ENCODE data around the gene THRSP.
"Not testable (repeated sequence)": the region's sequence is repeated elsewhere in the genome, so short reads cannot be mapped to it uniquely, and the experiment has no call there.

Gene THRSP

DNA sequence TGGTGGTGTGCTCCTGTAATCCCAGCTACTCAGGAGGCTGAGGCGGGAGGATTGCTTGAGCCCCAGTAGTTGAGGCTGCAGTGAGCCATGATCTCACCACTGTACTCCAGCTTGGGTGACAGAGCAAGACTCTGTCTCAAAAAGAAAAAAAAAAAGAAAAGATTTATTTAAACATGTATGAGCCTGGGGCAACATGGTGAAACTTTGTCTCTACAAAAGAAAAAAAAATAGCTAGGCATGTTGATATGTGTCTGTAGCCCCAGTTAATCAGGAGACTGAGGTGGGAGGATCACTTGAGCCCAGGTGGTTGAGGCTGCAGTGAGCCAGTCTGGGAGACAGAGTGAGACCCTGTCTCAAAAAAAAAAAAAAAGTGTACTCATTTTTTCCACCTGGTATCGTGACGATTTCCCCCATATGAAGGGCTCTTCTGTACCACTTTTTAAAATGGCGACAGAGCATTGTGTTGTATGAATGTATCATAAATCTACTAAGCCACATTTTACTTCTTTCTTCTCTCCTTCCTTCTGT, 24.2 kb upstream of the THRSP start:
- DNase-seq (ENCODE audit: low read depth), result no peak

DNA sequence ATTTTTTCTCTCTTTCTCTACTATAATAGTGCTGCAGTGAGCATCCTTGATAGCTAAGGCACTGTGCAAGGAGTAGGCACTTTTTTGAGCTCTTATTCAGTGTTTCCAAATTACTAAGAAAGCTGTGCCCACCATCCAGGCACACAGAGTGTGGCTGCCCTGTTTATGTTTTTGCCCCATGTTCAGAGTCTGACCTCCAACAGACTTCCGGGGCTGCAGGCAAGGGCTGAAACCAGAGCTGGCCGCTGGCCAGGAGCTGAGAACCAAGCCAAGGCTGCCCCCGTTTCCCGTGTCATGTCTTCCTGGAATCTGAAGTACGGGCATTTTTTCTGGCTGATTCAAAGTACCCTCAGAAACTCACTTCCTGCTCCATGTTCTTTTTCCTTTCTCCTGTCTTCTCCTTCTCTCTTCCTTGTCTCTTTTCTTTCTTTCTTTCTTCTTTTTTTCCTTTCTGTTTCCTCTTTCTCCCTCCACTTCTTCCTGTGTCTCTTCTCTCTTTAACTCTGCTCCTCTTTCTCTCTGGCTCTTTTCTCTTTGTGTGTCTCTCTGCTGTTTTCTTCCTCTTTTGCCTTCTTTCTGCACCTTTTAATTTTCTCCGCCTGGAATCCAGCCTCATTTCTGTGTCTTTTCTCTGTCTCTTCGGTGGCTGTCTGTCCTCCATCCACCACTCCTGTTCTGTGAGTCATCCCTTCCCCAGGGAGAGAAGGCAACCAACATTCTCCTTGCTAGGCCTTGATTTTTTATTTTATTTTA, 23.6 kb upstream of the THRSP start:
- DNase-seq (ENCODE audit: low read depth), result peak; percentile 89

DNA sequence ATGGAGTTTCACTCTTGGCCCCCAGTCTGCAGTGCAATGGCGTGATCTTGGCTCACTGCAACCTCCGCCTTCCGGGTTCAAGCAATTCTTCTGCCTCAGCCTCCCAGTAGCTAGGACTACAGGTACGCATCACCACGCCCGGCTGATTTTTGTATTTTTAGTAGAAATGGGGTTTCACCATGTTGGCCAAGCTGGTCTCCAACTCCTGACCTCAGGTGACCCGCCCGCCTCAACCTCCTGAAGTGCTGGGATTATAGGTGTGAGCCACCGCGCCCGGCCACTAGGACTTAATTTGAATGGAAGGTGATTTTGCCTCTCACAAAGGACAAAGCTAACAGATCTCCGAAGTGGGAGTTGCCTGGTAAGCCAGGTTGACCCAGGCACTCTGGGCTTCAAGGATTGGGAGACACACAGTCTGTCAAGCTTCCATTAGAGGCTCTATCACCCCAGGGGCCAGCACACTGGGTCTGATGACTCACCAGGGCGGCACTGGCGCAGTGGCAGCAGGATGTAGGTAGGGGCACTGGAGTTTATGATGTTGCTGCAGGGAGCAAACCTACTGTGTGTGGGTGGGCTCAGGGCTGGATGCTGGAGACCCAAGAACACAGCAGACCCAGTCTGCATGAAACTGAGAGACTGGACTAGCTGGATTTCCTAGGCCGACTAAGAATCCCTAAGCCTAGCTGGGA, 22.8 kb upstream of the THRSP start:
- DNase-seq (ENCODE audit: low read depth), result no peak

DNA sequence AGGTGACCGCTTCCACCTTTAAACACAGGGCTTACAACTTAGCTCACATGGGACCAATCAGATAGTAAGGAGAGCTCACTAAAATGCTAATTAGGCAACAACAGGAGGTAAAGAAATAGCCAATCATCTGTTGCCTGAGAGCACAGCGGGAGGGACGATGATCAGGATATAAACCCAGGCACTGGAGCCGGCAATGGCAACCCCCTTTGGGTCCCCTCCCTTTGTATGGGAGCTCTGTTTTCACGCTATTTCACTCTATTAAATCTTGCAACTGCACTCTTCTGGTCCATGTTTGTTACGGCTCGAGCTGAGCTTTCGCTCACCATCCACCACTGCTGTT, 22.3 kb upstream of the THRSP start:
- DNase-seq (ENCODE audit: low read depth), result not testable (repeated sequence)

DNA sequence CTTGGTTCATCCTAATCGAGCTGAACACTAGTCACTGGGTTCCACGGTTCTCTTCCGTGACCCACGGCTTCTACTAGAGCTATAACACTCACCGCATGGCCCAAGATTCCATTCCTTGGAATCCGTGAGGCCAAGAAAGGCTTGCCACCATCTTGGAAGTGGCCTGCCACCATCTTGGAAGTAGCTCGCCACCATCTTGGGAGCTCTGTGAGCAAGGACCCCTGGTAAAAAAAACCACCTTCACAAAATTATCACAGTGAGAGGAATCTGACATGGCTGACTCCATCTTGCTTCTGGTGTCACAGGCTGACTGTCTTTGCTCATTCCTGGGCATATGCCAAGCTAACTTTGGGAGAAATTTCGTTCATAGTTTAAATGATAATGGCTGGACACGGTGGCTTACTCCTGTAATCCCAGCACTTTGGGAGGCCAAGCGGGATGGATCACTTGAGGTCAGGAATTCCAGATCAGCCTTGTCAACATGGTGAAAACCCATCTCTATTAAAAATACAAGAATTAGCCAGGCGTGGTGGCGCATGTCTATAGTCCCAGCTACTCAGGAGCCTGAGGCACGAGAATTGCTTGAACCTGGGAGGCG, 21.7 kb upstream of the THRSP start:
- DNase-seq (ENCODE audit: low read depth), result no peak

DNA sequence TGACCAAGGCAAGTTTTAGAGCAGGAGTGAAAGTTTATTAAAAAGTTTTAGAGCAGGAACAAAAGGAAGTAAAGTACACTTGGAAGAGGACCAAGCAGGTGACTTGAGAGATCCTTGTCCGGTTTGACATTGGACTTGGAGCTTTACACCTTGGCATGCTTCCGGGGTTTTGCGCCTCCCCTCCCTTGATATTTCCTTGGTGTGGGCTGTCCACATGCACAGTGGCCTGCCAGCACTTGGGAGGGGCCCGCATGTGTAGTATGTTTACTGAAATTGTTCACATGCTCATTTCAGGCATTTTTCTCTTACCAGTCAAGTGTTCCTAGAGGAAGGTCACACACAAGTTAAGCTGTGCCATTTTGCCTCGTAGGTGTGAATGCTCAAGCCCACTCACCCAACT, 19.0 kb upstream of the THRSP start:
- no peak for DNase-seq (ENCODE audit: low read depth)

DNA sequence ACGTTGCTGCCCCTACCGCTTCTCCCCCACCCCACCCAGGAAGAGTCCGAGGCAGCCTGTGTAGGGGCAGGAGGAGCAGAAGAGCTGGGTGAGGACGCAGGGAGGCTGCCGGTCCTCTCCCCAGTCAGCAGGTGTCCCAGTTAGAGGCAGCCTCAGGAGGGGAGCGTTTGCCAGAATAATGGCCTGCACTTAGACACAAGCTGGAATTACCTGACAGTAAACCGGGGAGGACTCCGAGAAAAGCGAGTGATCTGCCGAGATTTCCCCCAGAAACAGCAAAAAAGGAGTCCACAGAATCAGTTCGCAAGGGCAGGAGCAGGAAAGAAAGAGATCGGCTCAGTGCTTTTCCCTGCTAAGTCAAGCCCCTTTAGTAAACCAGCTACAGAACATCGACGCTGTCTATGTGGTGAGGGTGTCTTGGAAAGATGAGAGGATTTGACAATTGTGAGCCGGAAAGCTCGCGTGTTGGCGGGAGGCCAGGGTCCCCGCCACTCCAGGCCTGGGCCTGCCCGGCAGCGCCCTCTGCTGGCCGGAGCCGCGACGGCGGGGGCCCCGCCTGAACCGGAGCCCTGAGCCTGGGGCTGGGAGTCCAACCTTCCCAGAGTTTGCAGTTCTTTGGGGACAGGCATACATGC, 17.7 kb upstream of the THRSP start:
- peak; percentile 34 for DNase-seq (ENCODE audit: low read depth)

DNA sequence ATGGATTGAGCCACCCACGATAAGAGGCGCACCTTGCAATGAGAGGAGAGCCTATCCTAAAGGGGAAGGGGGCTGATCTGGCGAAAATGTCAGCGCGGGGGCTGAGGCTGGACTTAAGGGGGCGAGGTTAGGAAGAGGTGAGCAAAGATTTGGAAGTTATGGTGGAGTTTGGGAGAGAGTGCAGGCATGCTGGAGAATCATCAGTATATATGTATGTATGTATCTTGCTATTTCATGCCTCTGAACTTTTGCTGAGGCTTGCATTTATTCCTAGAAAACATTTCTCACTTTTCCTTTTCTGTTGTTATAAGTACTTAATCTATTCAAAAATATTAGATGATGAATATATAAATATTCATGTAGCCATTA, 17.2 kb upstream of the THRSP start:
- no peak for DNase-seq (ENCODE audit: low read depth)

DNA sequence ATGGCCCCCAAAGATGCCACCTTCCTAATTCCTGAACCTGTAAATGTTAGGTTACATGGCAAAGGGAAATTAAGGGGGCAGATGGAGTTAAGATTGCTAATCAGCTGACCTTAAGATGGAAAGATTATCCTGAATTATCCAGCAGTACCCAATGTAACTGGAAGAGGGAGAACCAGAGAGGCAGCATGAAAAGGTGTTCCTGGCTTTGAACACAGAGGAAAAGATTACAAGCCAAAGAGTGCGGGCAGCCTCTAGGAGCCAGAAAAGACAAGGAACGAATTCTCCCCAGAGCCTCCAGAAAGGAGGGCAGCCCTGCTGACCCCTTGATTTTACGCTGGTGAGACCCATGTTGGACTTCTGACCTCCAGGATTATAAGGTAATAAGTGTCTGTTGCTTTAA, 15.1 kb upstream of the THRSP start:
- no peak for DNase-seq (ENCODE audit: low read depth)

DNA sequence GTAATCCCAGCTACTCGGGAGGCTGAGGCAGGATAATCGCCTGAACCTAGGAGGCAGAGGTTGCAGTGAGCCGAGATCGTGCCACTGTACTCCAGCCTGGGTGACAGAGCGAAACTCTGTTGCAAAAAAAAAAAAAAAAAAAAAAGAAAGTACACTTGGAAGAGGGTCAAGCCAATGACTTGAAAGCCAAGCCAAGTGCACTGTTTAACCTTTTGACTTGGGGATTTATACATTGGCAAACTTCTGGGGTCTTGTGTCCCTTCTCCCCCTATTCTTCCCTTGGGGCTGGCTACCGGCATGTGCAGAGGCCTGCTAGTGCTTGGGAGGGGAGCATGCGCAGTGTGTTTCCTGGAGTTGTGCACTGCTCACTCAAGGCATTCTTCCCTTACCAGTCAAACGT, 14.3 kb upstream of the THRSP start:
- DNase-seq (ENCODE audit: low read depth), result no peak

DNA sequence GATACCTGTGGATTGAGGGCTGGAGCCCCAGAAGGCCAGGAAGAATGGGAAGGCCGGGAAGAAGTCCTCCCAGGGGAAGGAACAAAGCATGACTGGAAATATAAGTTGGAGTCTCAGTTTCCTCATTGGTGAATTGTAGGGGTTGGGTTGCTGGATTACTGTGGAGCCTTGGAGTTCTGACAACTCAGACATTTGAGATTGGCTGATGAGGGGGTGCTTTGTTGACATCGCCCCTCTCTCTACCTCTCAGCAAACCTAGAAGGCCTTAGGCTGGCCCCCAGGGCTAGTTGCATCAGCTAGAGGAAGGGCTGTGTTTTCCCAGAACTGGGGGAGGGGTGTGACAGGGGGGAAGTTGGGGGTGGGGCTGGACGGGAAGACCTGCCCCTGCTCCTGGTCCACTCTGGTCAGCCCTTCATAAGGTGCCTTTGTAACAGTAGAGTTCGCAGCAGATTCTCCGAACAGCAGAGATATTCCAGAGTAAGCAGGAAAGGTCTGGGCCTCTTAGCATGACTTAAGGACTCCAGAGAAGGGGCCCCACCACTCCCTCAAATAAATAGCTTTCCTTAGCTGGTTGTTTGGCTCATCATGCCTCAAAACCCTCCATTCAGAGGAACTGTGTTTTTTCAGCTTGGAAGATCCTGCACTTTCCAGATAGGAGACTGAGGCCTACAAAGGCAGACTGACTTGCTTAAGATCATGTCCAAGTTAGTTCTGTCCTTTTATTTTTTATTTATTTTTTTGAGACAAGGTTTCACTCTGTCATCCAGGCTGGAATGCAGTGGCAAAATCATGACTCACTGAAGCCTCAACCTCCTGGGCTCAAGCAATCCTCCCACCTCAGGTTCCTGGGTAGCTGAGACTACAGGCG, 12.5 kb upstream of the THRSP start:
- peak; percentile 78 for DNase-seq (ENCODE audit: low read depth)

DNA sequence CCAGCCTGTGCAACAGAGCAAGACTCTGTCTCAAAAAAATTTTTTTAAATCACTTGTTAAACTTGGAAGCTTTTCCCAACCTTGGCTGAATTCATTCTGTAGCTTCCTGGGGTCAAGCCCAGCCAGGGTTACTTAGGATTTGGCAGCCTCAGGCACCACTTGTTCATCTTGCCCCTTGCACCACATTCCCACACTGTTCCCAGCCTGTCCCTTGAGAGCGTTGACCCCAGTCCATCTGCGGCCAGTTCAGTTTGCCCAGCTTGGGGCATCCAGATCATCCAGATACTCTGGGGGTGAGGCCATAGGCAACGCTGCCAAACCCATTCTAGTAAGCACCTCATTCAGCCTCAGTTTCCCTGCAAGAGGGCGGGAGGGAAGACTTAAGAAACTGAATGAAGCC, 8.7 kb upstream of the THRSP start:
- DNase-seq (ENCODE audit: low read depth), result no peak

DNA sequence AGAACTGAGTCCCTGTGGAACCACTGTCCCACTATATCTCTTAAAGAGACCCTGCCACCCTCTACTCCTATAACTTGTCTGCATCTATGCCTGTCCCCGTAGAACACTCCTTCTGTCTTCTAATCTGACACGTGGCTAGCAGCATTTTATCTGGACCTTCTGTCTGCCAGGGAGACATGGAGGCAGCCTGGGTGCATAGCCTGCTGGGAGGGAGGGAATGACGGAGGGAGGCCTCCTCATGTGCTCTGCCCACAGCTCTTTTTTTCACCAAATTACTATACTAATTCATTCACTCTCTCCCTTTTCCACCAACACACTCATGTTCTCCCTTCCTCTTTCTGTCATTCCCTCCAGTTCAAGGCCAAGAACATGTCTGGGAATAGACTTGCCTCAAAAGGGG, 7.6 kb upstream of the THRSP start:
- no peak for DNase-seq (ENCODE audit: low read depth)

DNA sequence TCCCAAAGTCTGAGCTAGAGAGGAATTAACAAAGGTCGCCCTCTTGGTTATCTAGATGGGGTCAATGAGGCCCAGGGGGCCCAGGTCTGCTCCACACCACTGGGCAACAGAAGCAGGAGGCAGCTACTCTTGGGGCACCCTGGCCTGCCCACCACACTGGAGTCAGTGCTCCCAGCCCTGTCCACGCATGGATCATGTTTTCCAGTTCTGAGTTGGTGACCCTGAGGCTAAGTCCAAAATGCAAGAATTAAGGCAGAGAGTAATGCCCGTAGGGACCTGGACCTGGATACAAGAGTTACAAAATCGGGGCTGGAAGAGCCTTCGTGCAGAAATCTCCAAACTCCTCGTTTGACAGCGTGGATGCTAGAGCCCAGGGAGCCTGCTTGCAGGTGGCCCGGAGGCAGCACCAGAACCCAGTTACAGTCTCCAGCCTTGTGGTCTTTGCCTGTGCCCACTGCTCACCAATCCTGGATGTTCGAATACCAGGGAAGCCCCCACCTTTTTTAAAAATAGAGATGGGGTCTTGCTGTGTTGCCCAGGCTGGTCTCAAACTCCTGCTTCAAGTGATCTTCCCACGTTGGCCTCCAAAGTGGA, 6.1 kb upstream of the THRSP start:
- DNase-seq (ENCODE audit: low read depth), result no peak

DNA sequence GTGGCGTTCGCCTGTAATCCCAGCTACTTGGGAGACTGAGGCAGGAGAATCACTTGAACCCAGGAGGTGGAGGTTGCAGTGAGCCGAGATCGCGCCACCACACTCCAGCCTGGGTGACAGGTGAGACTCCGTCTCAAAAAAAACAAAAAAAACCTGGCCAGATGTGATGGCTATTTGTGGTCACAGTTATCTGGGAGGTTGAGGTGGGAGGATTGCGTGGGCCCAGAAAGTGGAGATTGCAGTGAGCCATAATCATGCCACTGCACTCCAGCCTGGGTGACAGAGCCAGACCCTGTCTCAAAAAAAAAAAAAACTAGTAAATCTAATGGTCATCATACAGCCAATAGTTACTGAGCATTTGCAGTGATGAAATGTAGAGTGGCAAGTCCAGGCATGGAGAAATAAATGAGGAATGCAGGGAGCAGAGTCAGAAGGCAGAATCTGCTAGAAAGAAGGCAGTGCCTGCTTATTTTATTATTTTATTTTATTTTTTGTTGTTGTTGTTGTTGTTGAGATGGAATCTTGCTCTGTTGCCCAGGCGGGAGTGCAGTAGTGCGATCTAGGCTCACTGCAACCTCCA, 3.8 kb upstream of the THRSP start:
- DNase-seq (ENCODE audit: low read depth), result not testable (repeated sequence)

DNA sequence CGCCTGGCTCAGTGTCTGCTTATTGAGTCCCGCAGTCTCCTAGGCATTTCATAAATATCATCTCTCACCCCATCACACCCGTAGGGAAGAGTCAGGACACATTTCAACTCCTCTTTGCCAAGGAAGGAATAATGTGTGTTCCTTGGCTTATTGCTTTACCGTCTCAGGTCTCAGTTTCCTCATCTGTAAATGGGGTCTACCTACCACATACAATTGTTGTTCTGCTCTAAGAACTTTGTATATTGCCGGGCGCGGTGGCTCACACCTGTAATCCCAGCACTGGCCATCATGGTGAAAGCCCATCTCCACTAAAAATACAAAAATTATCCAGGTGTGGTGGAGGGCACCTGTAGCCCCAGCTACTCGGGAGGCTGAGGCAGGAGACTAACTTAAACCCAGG, 3.1 kb upstream of the THRSP start:
- no peak for DNase-seq (ENCODE audit: low read depth)

DNA sequence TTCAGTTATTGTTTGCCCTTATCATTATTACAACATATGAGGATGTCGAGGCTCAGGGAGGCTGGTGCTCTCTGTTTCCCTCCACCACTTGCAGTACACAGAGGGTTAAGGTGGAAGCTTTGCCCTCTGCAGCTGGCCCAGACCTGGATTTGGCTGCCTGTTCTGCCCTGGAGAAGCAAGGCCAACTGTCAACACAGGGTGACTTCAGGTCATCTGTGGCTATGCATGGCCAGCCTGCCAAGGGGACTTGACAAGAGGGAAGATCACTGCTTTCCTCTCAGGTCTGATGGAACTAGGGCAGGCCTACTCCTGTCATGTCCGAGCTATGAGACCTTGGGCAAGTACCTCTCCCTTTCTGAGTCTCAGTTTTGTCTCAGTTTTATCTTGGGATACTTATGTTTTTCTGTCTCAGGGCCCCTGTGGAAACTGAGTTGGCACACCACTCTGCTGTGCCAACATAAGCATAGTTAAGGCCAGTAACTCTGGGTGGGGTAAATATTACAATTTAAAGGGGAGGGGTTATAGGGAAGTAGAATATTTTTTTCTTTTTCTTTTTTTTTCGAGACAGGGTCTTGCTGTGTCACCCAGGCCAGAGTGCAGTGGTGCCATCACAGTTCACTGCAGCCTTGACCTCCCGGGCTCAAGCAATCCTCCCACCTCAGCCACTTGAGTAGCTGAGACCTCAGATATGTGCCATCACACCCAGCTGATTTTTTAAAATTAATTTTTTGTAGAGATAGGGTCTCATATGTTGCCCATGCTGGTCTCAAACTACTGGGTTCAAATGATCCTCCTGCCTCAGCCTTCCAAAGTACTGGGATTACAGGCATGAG, 2.4 kb upstream of the THRSP start:
- no peak for DNase-seq (ENCODE audit: low read depth)

DNA sequence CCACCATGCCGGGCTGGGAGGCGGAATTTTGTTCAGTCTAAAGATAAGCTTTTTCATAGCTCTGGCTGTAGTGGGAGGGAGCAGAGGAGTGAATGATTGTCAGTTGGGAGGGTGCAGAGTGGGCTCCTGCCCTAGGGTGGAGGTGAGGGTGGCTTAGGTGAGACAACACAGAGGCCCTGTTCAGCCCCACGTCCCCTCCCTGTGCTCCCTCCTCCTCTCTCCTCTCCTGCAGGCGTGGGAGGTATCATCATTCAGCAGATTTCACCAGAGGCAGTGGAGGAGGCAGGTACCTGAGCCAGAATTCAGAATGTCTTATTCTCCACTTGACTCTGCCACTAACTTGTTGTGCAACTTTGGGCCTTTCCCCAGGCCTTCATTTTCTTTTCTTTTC, 1.7 kb upstream of the THRSP start:
- DNase-seq (ENCODE audit: low read depth), result peak; percentile 76

DNA sequence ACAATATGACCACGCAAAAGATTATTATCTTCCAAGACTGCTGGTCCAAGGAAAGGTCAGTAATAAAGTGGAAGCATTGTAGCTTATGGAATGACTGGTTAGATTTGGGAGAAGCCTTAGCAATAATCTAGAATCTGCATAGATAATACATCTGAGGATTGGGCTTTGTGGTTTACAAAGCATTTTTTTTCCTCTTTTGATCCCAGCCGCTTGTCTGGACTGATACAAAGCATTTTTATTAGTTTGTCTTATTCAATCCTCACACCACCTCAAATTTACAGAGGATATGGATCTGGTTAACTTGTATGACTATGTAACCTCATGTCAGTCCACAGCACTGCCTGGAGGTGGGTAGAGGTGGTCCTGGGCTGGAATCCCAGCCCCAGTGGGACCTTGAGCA, 990 bp upstream of the THRSP start:
- no peak for DNase-seq (ENCODE audit: low read depth)

DNA sequence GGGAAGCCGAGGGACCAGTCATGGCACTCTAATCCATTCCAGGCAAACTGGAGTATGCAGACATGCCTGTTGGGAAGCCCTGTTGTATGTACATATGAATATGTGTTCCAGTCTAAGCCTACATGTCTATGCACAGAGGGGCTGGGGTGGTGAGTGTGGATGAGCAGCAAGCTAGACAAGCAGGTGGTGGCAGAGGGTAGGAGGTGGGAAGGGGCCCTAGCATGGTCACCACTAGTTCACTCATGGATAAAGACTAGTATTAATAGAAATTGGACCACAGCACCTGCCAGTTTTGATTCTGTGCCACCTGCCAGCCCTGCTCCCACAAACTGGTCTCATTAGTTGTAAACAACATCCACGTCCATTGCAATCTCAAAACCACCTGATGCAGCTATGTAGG, 1.5 kb downstream of the THRSP start:
- no peak for DNase-seq (ENCODE audit: low read depth)
